Spleen (tissue), 11 donors: ENCODE results near the gene VAMP8. TPM values are rescaled to one million over a fixed set of nuclear protein-coding genes. Genes with fewer than 3 reads are reported as not detected.
"Not testable (repeated sequence)": the region's sequence is repeated elsewhere in the genome, so short reads cannot be mapped to it uniquely, and the experiment has no call there.

Source experiments
- DNase-seq: peaks from one replicate; pipeline ENCODE4 v3.0.0-alpha.2; 2020
- H3K27ac ChIP-seq, 8 donors: fragments of 200-600 bp; sonication (generic) in 7 of 8; 1 replicate in 4 of 8; 2 replicates in 4 of 8; pipeline versions ENCODE4 v1.5.0 to v1.8.0; 2016 to 2021; ENCODE audit warnings: inconsistent platforms in 4 of 8, mild to moderate bottlenecking in 4 of 8, moderate library complexity in 1 of 8
- H3K27me3 ChIP-seq, 7 donors: fragments of 200-600 bp; sonication (generic) in 6 of 7; replicated peaks in 1 of 7; 1 replicate in 4 of 7; 2 replicates in 3 of 7; pipeline versions ENCODE4 v1.5.0 to v1.8.0; 2016 to 2021; ENCODE audit warnings: inconsistent platforms in 3 of 7, mild to moderate bottlenecking in 1 of 7
- H3K36me3 ChIP-seq, 6 donors: fragments of 200-600 bp; sonication (generic) in 5 of 6; 1 replicate in 4 of 6; 2 replicates in 2 of 6; pipeline versions ENCODE4 v1.5.0 to v1.8.0; 2016 to 2021; ENCODE audit warnings: inconsistent platforms in 2 of 6
- H3K4me1 ChIP-seq, 6 donors: fragments of 200-600 bp; sonication (generic) in 5 of 6; 1 replicate in 3 of 6; 2 replicates in 3 of 6; pipeline versions ENCODE4 v1.5.0 to v1.8.0; 2016 to 2021; ENCODE audit warnings: inconsistent platforms in 3 of 6
- H3K4me3 ChIP-seq, 8 donors: fragments of 200-600 bp; sonication (generic) in 7 of 8; 1 replicate in 4 of 8; 2 replicates in 4 of 8; pipeline versions ENCODE4 v1.5.0 to v1.8.0; 2016 to 2021; ENCODE audit warnings: inconsistent platforms in 4 of 8, mild to moderate bottlenecking in 4 of 8, moderate library complexity in 2 of 8
- H3K9me3 ChIP-seq, 8 donors: fragments of 200-600 bp; sonication (generic) in 7 of 8; 1 replicate in 4 of 8; 2 replicates in 4 of 8; pipeline versions ENCODE4 v1.5.0 to v1.8.0; 2016 to 2021; ENCODE audit warnings: inconsistent platforms in 4 of 8
- POLR2A ChIP-seq, 3 donors: fragments of 450-650 bp; IDR thresholded peaks; one replicate each; pipeline ENCODE4 v1.5.1; 2017; ENCODE audit warnings: antibody characterized with exemption in 3 of 3, mild to moderate bottlenecking in 1 of 3
- POLR2AphosphoS5 ChIP-seq, 3 donors: sonication (generic); formaldehyde crosslinking; IDR thresholded peaks; one replicate each; pipeline ENCODE4 v1.5.1; 2017; ENCODE audit warnings: antibody characterized with exemption in 3 of 3
- WGBS, 5 donors: extraction: QIAGEN DNeasy Blood & Tissue Kit in 3 of 5; methylation state at CpG; one replicate each; pipeline versions ENCODE4 v1.1.5 to v1.1.7; 2013 to 2018; 5-methylcytosine and 5-hydroxymethylcytosine counted together
- intact Hi-C: fragments of 100-400 bp; cut with DNase I; formaldehyde crosslinking; loops from one replicate; pipeline ENCODE4 v1.15.0; 2023; ENCODE audit warnings: low total_unique reads
- polyA plus RNA-seq, 3 donors: library from polyadenylated mRNA; stranded (reverse); fragments of 200-250 nt; gene quantifications; one replicate each; pipeline ENCODE4 v1.2.1, GENCODE V29; 2013
- total RNA-seq, 7 donors: library from RNA; depleted of rRNA in 3 of 7; stranded (reverse); fragments of >200 nt in 3 of 7; fragmentation: NEBNext Ultra II Directional in 4 of 7; extraction: Animal tissue kit (Norgen Biotek cat#: 25700) in 4 of 7; gene quantifications; one replicate each; pipeline versions ENCODE4 v1.1.0 to v1.2.1, GENCODE V29; 2016 to 2021
- TF ChIP-seq, protein P1 (sequence below), 11 experiments: fragments of 200-600 bp in 7 of 11; fragments of 450-650 bp in 4 of 11; sonication (generic) in 4 of 11; IDR thresholded peaks in 8 of 11; conservative IDR thresholded peaks in 3 of 11; 1 replicate in 7 of 11; 2 replicates in 4 of 11; pipeline versions ENCODE4 v1.4.0 to v1.8.0; 2016 to 2021; ENCODE audit warnings: antibody characterized with exemption in 11 of 11, inconsistent platforms in 4 of 11, mild to moderate bottlenecking in 1 of 11
- donor health status: healthy with polysubstance abuse.
- donor health status: DM: no; HTN: no; CAD: no; lungs with moderate emphysema.
- donor health status: DM: no; HTN: no; CAD: no.
- donor health status: Bipolar disorder and iron deficiency.
- donor health status: healthy.
- donor health status: DM: no; HTN: no; CAD: no.
- donor health status: DM: yes; HTN: yes; CAD: no.

Gene VAMP8
- total and polyA plus RNA-seq, 10 donors, result 119 to 401 (median 152) TPM

GRCh38 chr2:85611705-85612587 lies 34.6 kb downstream of the VAMP8 start, which contains the start of gene C2orf68:
C2orf68 (minus strand) TSS chr2:85612066; CDS start chr2:85611984, 82 bp downstream.
- Histone ChIP-seq H3K4me1 (peaks cover 15 to 71% (median 42%) of the 10 kb centered on the region in 6 donors), H3K36me3 (peaks cover 0 to 35% (median 16%) of the 10 kb centered on the region in 6 donors), H3K9me3 (no peaks in the 10 kb centered on the region), H3K27ac (peak within 1 kb of the TSS; percentile 84 to 94 (median 88)), H3K27me3 (no peaks in the 10 kb centered on the region), H3K4me3 (peak within 1 kb of the TSS; percentile 76 to 99 (median 94))
- DNase-seq, result peak; percentile 98
- intact Hi-C loops, result no loop called here
- 9 to 16% (median 11%) methylated on average over 47 to 73 of the region's 73 CpGs for WGBS, 5 donors
- TF ChIP-seq POLR2AphosphoS5 (IDR thresholded peaks at IDR 0.05), result peak; percentile 90 to 94 (median 91)
- TF ChIP-seq POLR2A (IDR thresholded peaks at IDR 0.05), result peak in 2 of 3 donors; percentile 19 to 25
- TF ChIP-seq, protein P1, sequence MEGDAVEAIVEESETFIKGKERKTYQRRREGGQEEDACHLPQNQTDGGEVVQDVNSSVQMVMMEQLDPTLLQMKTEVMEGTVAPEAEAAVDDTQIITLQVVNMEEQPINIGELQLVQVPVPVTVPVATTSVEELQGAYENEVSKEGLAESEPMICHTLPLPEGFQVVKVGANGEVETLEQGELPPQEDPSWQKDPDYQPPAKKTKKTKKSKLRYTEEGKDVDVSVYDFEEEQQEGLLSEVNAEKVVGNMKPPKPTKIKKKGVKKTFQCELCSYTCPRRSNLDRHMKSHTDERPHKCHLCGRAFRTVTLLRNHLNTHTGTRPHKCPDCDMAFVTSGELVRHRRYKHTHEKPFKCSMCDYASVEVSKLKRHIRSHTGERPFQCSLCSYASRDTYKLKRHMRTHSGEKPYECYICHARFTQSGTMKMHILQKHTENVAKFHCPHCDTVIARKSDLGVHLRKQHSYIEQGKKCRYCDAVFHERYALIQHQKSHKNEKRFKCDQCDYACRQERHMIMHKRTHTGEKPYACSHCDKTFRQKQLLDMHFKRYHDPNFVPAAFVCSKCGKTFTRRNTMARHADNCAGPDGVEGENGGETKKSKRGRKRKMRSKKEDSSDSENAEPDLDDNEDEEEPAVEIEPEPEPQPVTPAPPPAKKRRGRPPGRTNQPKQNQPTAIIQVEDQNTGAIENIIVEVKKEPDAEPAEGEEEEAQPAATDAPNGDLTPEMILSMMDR (IDR thresholded peaks at IDR 0.05 in 8 of 11, conservative IDR thresholded peaks at IDR 0.05 in 3 of 11), result peak in 1 of 11 experiments; percentile 30

DNA sequence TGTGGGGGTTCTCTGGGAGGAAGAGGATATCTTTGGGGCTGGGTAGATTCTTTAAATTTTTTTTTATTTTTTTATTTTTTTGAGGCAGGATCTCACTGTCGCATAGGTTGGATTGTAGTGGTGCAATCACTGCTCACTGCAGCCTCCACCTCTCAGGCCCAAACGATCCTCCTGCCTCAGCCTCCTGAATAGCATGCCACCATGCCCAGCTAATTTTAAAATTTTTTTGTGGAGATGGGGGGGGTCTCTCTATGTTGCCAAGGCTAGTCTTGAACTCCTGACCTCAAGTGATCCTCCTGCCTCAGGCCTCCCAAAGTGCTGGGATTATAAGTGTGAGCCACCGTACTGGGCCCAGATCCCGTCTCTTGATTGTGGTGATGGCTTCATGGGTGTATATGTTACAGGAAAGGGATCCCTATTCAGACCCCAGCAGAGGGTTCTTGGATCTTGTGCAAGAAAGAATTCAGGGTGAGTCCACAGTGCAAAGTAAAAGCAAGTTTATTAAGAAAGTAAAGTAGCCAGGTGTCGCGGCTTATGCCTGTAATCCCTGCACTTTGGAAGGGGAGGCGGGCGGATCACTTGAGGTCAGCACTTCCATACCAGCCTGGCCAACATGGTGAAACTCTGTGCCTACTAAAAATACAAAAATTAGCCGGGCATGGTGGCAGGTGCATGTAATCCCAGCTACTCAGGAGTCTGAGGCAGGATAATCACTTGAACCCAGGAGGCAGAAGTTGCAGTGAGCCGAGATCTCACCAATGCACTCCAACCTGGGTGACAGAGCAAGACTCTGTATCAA lies 36.5 kb downstream of the VAMP8 start:
- no peak overlapping the region for H3K27ac ChIP-seq
- H3K4me3 ChIP-seq, result no peak overlapping the region
- intact Hi-C loops, result no loop called here
- TF ChIP-seq, protein P1 (IDR thresholded peaks at IDR 0.05 in 8 of 11, conservative IDR thresholded peaks at IDR 0.05 in 3 of 11), result no peak
- no peak for TF ChIP-seq POLR2A (IDR thresholded peaks at IDR 0.05)
- TF ChIP-seq POLR2AphosphoS5 (IDR thresholded peaks at IDR 0.05), result no peak
- H3K36me3 ChIP-seq, result peaks cover 0 to 31% (median 5%) of the 10 kb centered on the region in 6 donors
- peaks cover 25 to 71% (median 55%) of the 10 kb centered on the region in 6 donors for H3K4me1 ChIP-seq
- WGBS, 5 donors, result 90 to 94% (median 92%) methylated on average over 10 of the region's 10 CpGs
- no peaks in the 10 kb centered on the region for H3K9me3 ChIP-seq
- H3K27me3 ChIP-seq, result no peaks in the 10 kb centered on the region
- no peak for DNase-seq

GRCh38 chr2:85614757-85615156 lies 37.4 kb downstream of the VAMP8 start:
- H3K27me3 ChIP-seq, H3K9me3 ChIP-seq, DNase-seq, intact Hi-C loops, H3K4me3 ChIP-seq, H3K27ac ChIP-seq: not testable (repeated sequence)
- Histone ChIP-seq H3K36me3 (peaks cover 0 to 31% (median 11%) of the 10 kb centered on the region in 6 donors), H3K4me1 (peaks cover 25 to 71% (median 53%) of the 10 kb centered on the region in 6 donors)
- 92 to 98% (median 93%) methylated on average over 5 to 7 of the region's 7 CpGs for WGBS, 5 donors

DNA sequence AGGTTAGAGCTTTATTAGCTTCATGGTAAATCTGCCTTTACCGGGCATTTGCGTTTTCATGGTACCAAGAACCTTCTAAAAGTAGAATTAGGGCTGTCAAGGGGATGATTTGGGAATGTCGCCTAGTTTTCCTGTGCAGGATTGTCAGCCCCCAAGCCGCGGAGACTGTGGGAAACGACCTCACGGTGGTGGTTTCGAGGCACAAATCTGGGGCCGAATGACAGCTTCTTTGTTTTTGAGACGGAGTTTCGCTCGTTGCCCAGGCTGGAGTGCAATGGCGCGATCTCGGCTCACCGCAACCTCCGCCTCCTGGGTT lies 38.0 kb downstream of the VAMP8 start:
- Histone ChIP-seq H3K9me3 (no peaks in the 10 kb centered on the region), H3K36me3 (peaks cover 0 to 31% (median 16%) of the 10 kb centered on the region in 6 donors), H3K4me3 (peak overlapping the region in 4 of 8 donors; percentile 79 to 100 (median 82)), H3K27me3 (no peaks in the 10 kb centered on the region), H3K27ac (peak overlapping the region; percentile 85 to 95 (median 90)), H3K4me1 (peaks cover 23 to 71% (median 48%) of the 10 kb centered on the region in 6 donors)
- TF ChIP-seq, protein P1 (IDR thresholded peaks at IDR 0.05 in 8 of 11, conservative IDR thresholded peaks at IDR 0.05 in 3 of 11), result no peak
- TF ChIP-seq POLR2AphosphoS5 (IDR thresholded peaks at IDR 0.05) (no peak), POLR2A (IDR thresholded peaks at IDR 0.05) (no peak)
- peak; percentile 78 for DNase-seq
- intact Hi-C loops, result no loop called here
- WGBS, 5 donors, result 91 to 94% (median 92%) methylated on average over 17 of the region's 17 CpGs

- H3K27me3 ChIP-seq, H3K27ac ChIP-seq, intact Hi-C loops, DNase-seq, H3K9me3 ChIP-seq: not testable (repeated sequence)
- Histone ChIP-seq H3K4me1 (peaks cover 13 to 52% (median 31%) of the 10 kb centered on the region in 6 donors), H3K4me3 (peak overlapping the region in 3 of 8 donors; percentile 80 to 98 (median 85)), H3K36me3 (peaks cover 0 to 54% (median 37%) of the 10 kb centered on the region in 6 donors)
- WGBS, 5 donors, result 86 to 93% (median 90%) methylated on average over 5 of the region's 5 CpGs
Observed at GRCh38 chr2:85617723-85618122, 40.3 kb downstream of the VAMP8 start.
